H7 (cell line): ENCODE results near the gene RAB38. TPM values are rescaled to one million over a fixed set of nuclear protein-coding genes. Genes with fewer than 3 reads are reported as not detected.

Source experiments
- total RNA-seq: library from RNA; depleted of rRNA; stranded (reverse); fragments of >200 nt; shearing (Covaris generic); gene quantifications from 2 replicates; pipeline ENCODE4 v1.2.3, GENCODE V29; 2014; rRNA removed

Gene RAB38
- total RNA-seq, 1 experiment from 2014 or later = 17.0 TPM

Other genes starting within 250 kb of the RAB38 start
- gene CTSC, start 162.3 kb upstream of the RAB38 start, total RNA-seq = 326 and 329 TPM in 2 replicates